ENCODE data around the gene PLPP2. TPM values are rescaled to one million over a fixed set of nuclear protein-coding genes. Genes with fewer than 3 reads are reported as not detected.

PLPP2 gene
- total RNA-seq, 1 donor from 2014 or later = 12.3 TPM

GRCh38 chr19:313988-314815, 23.0 kb upstream of the PLPP2 start:
- no peak for ATAC-seq

- peak; percentile 23 for ATAC-seq
Measured at GRCh38 chr19:313169-313987, 22.2 kb upstream of the PLPP2 start.

- peak; percentile 30 for ATAC-seq
Measured at GRCh38 chr19:311813-312261, 20.6 kb upstream of the PLPP2 start.

GRCh38 chr19:310781-311496, 19.7 kb upstream of the PLPP2 start:
- no peak for ATAC-seq

GRCh38 chr19:310141-310651, 19.0 kb upstream of the PLPP2 start:
- ATAC-seq = no peak

- ATAC-seq = no peak
Measured at GRCh38 chr19:309206-309565, 18.0 kb upstream of the PLPP2 start.

- ATAC-seq = peak; percentile 20
Measured at GRCh38 chr19:308471-309205, 17.4 kb upstream of the PLPP2 start.

GRCh38 chr19:307793-308420, 16.7 kb upstream of the PLPP2 start:
- peak; percentile 34 for ATAC-seq

GRCh38 chr19:307111-307531, 15.9 kb upstream of the PLPP2 start:
- no peak for ATAC-seq

- ATAC-seq = no peak
Measured at GRCh38 chr19:306151-306900, 15.1 kb upstream of the PLPP2 start.

- no peak for ATAC-seq
Measured at GRCh38 chr19:305240-306150, 14.3 kb upstream of the PLPP2 start.

- ATAC-seq = no peak
Measured at GRCh38 chr19:296476-297225, 5.4 kb upstream of the PLPP2 start.

- ATAC-seq = no peak
Measured at GRCh38 chr19:295687-296370, 4.6 kb upstream of the PLPP2 start.

GRCh38 chr19:294946-295686, 3.9 kb upstream of the PLPP2 start:
- peak; percentile 37 for ATAC-seq

GRCh38 chr19:294341-294945, 3.2 kb upstream of the PLPP2 start:
- ATAC-seq = no peak

- no peak for ATAC-seq
Measured at GRCh38 chr19:293436-294110, 2.4 kb upstream of the PLPP2 start.

- no peak for ATAC-seq
Measured at GRCh38 chr19:292951-293350, 1.7 kb upstream of the PLPP2 start.
